ENCODE measurements around the gene CACNA1B.

The CACNA1B gene

DNA sequence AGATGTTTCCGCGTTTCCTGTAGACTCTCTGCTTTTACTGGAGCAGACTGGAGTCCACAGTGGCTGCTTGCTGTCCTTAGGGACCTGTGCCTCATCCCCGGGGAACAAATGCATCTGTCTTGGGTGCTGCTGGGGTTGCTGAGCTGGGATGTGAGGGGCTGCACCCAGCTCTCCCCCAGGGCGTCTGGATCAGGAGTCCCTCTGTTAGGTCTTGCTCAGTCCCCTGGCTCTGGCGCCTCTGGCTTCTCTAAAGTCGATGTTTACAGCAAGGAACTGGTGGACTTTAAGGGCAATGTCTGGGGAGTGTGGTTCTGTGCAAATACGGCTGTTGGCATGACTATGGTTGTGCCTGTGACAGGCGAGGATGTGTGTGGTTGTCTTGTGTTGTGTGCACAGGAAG, 91.4 kb downstream of the CACNA1B start:
- DNase-seq, result no peak

DNA sequence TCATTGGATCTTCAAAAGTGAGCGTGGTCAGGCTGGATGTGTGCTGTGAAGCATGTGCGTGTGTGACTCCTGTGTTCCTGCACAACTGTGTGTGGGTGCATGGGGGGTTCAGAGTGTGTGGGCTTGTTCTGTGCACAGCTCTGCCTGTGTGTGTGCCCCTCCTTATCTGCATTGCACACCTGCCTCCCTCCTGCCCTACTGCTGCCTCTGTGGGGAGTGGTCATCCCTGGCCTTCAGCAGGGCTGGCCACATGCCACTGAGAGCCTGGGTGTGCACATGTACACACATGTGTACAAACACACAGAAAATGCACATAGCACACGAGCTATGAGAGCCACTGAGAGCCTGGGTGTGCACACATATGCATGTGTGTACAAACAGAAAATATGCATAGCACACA, 92.1 kb downstream of the CACNA1B start:
- DNase-seq, result no peak

DNA sequence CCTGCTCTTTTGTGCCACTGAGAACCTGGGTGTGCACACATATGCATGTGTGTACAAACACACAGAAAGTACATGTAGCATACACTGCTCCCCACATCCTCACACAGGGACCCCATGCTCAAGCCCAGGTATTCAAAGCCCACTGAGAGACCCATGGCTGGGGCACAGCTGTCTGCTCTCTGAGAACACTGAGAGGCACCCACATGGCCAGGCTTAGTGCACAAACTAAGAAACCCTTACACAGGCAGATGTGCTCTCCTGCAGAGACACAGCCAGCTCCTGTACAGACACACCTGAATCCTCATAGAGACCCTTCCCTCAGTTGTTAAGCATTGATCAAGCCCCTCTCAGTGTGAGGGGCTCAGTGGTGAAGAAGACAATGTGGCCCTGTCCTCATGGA, 92.5 kb downstream of the CACNA1B start:
- no peak for DNase-seq

DNA sequence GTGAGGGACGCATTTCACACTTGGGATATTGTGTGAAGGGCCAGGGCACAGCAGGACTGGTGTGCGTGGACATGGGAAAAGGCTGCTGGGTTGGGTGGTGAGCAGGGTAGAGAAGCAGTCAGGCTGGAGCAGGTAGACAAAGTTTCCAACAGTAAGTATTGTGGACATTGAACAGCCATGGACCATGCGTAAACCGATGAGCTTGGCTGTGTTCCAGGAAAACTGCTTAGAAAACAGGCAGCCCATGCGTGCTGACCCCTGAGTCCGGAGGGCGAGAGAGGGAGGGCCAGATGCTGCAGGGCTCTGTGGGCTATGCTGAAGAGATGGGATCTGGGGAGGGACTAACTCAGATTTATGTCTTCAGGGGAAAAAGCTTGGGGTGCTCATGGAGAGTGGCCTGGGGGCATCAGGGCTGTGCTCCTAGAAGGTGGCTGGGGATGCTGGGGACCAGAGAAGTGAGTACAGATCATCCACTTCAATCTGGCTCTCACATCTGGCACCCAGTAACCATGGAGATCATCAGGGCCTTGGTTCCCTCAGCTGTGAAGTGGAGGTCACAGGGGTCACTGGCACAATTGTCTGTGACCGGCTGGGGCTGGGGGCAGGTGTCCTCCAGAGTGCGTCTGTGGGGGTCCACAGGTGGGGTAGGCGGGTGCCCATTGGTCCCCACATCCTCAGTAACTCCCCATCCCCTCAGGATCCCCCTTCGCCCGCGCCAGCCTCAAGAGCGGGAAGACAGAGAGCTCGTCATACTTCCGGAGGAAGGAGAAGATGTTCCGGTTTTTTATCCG, 93.3 kb downstream of the CACNA1B start:
- DNase-seq, result no peak

DNA sequence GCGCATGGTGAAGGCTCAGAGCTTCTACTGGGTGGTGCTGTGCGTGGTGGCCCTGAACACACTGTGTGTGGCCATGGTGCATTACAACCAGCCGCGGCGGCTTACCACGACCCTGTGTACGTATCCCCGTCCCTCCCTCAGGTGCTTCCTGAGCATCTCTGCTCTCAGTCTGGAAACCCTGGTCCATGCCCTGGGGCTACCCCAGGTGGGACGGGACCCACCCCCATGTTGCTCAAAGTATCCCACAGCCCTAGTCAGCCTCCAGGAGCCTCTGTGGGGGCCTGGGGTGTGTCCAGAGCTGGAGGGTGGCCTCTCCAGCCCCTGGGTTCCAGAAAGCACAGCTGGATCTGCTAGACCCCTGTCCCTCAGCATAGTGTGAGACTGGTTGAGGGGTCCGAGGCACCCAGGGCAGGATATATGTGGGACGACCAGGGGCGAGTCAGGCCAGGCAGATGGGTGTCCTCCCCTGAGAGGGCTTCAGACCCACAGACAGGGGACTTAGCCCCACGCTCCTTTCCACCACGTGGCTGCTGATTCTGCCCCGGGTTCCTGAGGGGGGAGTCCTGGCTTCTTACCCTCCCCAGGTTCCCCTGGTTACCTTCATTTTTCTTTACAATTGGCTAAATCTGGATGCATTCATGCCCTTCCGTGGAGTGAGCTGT, 94.0 kb downstream of the CACNA1B start:
- no peak for DNase-seq

DNA sequence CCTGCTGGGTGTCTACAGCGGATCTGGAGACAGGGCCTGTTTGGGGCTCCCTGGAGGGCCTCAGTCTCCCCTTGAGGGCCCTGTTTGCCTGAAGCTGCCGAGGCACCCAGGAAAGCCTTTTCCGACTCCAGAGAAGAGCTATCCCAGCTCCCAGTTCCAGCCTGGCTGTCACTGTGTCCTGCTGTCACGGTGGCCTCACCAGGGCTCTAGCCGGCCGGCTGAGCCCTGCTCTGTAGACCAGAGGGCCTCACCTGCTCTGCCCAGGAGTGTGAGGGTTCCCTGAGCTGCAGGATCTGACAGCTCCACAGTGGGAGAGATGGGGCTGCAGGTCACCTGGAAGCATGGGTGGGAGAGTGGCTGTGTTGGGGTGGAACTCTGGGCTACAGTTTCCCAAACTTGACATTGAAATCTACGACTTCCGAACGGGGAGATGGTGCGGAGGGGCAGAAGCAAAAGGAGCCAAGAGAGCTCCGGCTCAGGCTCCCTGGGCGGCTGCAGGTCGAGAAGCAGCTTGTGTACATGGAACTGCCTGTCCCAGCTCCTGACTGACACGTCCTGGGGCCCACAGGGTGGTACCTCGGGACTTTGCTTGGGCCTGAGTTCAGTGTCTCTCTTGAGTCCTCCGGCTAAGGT, 94.9 kb downstream of the CACNA1B start:
- no peak for DNase-seq

DNA sequence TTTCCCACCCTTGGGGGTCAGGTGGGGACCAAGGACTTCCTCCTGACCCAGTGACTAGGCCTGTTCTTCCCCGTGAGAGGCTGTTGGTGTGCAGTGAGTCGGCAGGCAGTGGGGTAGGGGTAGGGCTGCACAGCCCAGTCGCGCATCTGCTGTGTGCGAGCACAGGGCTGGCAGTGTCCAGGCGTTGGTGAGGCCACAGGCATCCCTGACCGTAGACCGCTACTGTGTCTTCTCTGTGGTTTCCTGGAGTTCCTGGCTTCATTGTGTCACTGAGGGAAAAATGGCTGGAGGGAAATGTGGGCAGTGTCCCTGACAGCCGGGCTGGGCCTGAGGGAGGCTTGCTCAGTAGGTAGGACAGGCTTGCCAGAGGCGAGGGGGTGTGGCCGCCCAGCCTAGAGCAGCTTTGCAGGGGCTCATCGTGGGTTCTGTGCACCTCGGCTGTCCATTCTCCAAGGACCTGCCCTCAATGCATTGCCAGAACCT, 95.4 kb downstream of the CACNA1B start:
- no peak for DNase-seq

DNA sequence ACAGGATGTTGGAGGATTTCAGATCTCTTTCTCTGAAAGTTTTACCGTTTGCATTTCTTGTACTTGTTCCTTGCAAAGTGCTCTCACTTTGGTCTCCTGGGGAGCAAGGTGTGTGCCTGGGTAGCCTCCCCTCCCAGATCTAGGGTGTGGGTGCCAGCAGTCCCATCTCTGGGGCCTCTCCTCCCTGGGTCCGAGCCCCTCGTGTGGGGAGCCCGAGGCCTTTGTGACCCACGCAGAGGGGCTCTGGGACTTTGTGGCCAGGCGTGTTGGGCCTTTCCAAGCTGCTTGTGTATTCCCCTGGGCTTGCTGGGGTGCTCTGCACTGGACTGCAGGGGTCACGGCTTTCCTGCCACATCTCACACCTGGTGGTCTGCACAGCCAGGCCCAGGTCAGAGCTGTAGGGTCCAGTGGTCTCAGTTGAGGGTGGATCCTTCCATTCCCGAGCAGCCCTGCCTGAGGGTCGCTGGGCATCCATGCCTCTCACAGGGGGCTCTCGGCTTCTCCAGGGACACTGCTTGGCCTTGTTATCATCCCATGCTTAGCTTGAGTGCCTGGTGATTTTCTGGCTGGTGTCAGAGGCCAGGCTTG, 96.3 kb downstream of the CACNA1B start:
- DNase-seq, result no peak

DNA sequence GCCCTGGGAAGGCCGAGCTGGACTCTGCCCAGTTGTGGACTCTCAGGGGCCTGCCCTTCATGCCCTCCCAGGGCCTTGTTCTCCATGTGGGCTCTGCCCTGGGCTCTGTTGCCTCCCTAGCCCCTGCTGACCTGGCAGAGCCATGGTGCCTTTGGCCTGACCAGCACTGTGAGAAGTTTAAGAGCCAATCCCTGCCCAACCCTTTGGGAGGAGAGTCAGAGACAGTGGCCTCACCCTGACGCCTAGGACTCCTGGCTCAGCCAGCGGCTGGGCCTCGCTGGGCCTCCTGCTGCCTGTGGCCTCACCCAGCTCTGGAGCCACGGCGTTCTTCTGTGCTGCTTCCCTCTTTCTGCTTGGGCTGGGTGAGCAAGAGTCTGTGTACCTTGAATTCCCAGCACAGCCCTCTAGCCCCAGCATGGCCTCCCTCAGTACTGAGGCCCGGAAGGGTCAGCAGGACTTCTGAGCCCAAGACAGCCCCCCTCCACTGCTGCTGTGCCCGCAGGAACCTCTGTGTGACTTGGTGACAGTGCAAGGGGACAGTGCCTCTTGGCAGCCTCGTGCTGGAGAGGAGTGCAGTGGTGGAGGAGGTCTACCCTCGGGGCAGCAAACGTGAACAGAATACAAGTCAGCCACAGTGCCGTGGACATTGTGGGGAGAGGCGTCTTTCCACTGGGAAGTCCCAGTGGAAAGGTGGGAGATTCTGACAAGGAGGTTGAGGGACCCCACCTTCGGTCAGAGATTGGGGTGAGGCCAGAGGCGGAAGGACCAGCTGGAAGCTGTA, 97.4 kb downstream of the CACNA1B start:
- no peak for DNase-seq

DNA sequence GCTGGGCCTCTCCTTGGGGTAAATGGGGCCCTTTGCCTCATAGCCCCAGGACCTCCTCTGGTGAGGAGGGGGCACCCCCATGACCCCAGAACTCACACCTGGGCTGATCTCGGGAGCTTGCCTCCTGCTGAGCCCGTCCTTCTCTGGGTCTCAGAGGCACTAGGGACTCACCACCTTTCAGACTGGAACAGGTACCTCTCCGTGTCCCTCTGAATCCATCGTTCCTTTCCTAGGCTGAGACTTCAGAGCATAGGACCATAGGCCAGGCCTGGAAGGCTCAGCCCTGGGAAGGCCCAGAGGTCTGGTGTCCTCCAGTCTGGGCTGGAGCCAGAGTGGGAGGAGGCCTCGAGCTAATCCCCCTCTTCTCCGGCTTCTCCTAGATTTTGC, 97.9 kb downstream of the CACNA1B start:
- no peak for DNase-seq

DNA sequence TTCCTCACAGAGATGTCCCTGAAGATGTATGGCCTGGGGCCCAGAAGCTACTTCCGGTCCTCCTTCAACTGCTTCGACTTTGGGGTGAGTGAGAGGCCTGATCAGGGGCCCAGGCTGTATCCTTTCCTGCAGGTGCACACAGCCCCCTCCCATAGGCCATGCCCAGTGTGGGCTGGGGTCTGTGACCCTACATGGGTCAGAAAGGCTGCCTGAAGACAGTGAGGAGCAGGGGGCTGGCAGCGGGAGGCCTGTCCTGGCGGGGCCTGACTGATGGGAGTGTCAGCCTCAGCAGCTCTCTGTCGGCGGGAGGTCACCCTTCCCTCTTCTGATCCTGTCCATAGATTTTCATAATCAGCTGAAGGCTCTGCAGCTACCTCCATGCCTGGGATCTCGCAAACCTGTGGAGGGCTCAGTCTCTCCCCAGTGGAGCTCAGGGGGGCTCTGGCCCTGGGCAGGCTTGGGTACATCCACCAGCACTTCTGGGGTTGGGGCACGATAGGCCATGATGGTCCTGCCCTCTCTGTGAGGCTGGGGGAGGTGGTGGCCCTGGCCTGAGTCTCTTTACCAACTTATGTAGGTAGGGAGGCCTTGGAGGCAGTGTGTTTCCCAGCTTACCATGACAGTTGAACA, 98.5 kb downstream of the CACNA1B start:
- no peak for DNase-seq

DNA sequence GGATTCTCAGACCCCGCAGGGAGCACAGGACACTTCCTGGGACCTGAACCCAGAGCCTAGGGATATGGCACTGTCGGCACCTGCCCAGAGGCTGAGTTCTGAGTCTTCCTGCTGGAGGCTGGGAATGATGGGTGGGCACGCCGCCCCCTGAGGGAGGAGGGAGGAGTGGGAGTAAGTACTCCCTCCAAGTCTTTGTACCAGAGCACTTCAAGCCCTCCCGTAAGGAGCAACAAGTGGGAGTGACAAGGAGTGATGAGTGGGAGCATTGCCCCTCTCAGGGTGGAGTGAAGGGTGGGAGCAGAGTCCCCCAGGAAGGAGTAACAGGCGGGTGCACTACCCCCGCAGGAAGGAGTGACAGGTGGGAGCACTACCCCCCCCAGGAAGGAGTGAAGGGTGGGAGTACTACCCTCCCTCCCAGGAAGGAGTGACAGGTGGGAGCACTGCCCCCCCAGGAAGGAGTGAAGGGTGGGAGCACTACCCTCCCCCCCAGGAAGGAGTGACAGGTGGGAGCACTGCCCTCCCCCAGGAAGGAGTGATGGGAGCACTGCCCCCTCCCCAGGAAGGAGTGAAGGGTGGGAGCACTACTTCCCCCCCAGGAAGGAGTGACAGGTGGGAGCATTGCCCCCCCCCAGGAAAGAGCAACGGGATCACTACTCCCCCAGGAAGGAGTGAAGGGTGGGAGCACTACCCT, 100.1 kb downstream of the CACNA1B start:
- DNase-seq, result no peak

DNA sequence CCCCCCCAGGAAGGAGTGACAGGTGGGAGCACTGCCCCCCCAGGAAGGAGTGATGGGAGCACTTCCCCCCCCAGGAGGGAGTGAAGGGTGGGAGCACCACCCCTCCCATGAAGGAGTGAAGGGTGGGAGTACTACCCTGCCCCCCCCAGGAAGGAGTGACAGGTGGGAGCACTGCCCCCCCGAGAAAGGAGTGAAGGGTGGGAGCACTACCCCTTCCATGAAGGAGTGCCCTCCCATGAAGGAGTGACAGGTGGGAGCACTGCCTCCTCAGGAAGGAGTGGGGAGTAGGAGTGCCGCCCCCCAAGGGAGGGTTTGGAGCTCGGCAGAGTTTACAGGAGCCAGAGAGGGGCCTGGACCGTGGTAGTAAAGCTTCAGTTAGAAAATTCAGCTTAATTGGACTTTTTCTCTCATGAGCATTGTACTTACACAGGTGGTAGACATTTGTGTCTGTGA, 100.7 kb downstream of the CACNA1B start:
- no peak for DNase-seq

DNA sequence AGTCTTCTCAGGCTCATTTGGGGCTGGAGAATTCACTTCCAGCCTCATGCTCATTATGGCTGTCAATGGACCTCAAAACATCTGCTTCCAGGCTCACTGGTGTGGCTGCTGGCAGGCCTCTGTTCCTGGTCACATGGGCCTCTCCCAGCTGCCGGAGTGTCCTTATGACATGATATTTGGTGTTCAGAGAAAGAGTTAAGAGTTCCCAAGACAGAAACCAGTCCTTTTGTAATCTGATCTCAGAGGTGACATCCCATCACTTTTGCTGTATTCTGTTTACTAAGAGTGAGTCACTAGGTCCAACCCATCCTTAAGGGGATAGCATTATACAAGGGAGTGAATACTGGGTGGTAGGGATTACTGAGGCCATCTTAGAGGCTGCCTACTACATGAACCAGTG, 104.6 kb downstream of the CACNA1B start:
- peak; percentile 34 for DNase-seq

DNA sequence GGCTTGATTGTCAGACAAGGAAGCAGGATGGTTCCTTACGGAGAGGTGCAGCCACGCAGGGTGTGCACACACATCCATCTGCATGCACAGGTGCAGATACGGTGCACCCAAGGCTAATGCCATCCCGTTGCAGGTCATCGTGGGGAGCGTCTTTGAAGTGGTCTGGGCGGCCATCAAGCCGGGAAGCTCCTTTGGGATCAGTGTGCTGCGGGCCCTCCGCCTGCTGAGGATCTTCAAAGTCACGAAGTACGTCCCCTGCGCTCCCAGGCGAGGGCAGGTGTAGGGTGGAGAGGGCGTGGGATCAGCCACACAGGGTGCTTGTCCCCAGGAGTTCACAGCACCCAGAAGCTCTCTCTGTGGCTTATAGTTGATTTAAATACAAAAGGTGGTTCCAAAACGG, 106.4 kb downstream of the CACNA1B start:
- DNase-seq, result no peak

DNA sequence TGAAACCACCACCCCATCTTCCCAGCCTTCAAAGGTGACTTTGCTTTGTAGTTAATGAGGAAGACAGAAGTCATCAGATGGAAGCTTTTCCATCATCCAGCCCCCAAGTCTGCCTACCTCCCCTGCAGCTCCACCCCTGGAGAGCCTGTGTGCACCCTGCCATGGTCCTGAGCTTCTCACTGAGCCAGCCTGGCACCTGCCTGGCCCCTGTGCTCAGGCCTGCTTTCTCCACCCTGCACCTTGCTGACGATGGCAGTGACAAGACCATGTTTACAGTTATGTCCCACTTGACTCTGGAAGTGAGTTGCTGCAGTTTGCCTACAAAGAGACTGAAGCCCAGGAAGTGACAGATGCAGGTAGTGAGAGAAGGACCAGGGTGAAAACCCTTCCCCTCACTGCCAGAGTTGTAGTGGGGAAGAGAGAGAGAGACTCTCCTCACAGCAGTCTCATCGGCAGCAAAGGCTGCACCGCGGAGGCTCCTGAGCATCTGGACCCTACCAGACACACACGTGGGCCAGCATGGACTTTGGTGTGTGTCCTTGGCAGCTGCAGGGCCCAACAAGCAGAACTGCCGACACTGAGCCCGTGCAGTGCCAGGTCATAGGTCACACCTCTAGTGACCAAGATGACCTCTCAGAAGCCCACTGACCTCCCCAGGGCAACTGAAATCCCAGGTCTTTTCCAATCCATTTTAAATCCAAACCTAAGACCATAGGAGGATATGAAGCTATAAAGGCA, 107.1 kb downstream of the CACNA1B start:
- DNase-seq, result no peak

DNA sequence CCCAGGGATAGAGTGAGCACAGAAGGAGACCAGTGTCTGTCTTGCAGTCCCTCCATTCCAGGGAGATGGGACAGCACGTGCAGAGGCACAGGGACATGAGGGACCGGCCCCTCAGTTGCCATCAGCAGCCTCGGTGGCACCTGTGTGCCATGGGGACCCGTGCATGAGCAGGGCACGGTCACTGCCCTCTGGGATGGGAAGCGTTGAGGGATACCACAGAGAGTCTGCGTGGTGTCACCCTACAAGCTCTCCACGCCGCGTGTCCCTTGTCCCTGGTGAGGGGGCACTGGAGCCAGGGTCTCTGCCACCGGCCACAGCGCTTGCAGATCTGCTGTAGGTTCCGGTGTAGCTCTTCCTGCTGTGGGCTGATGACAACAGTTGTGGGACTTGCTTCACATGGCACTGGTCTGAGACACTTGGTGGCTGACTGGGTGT, 108.1 kb downstream of the CACNA1B start:
- DNase-seq, result no peak

DNA sequence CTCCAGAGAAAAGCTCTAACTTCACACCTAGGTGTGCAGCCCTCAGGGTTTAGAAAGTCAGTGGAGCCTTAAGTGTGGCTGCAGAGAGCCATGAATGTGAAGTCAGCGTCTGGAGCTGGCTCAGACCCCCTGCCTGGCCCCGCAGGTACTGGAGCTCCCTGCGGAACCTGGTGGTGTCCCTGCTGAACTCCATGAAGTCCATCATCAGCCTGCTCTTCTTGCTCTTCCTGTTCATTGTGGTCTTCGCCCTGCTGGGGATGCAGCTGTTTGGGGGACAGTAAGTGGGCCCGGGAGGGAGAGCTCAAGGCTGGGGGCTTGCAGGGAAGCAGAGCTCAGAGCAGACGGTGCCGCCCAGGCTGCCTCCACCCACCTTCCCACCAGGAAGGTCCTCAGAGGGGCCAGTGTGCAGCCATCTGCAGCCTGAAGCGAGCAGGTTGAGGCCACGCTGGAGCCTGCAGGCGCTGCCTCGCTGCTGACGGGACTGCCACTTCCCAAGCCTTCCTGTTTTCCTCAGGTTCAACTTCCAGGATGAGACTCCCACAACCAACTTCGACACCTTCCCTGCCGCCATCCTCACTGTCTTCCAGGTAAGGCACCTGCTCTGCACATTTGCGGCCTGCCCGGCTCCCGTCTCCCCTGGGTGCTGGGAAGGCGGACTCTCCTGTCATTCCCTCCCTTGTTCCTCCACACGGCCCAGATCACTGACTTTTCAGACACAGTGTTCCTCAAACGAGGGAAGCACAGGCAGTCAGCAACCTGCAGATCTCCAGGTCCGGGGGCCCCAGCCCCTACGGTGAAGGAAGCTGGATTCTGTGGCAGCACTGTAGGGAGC, 108.9 kb downstream of the CACNA1B start:
- DNase-seq, result no peak

DNA sequence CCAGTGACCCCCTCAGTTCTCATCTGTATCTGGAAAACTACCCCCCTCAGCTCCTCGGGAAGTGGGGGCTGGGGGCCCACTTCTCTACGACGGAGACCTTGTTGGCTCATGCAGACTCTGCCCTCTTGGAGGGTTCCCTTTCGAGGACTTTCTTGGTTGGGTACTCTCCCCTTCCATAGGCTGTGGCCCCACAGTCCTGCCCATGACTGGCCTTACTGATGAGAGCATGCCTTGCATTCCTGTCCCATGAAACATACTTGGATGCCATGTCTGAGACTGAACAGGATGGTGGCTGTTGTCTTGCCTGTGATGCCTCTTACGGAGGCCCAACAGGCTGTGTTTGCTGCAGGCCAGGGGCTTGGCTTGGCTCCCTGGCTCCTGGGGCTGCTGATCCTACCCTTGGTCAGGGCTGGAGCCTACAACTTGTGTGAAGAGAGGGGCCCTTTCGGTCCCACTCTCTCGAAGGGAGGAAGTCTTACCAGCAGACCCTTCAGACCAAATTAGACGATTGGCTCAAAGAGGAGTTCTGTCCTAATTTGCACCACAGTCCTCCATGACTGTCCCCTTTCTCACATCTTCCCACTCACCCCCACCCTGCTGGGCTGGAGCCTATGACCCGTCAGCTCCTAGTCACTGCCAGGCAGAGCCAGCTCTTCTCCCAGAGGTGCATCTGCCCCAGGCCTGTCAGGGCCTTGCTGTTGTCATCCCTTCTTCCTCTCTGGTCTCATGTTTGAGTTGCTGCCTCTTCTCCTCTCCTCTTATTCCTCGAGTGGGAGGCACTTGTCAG, 109.9 kb downstream of the CACNA1B start:
- DNase-seq, result no peak

Measured in NCI-H69 (cell line).